ENCODE results near the gene MYL3.
A peak's percentile ranks its signal among the peaks of the same experiment; 100 is the strongest.

Gene MYL3

GRCh38 chr3:46884929-46885328, 21.7 kb upstream of the MYL3 start:
- Histone ChIP-seq H3K36me3 (ENCODE audit: insufficient read depth, low read length) (no peaks in the 10 kb centered on the region), H3K4me3 (ENCODE audit: low read length) (no peak overlapping the region), H3K4me1 (ENCODE audit: insufficient read depth, low read length) (peaks cover 14% of the 10 kb centered on the region), H2AFZ (ENCODE audit: low read depth, low read length) (no peak overlapping the region), H3K9me3 (ENCODE audit: low read length) (no peaks in the 10 kb centered on the region), H3K27me3 (ENCODE audit: insufficient read depth, low read length) (peaks cover 65% of the 10 kb centered on the region)

GRCh38 chr3:46884427-46884826, 21.2 kb upstream of the MYL3 start:
- no peak overlapping the region for H3K4me3 ChIP-seq (ENCODE audit: low read length)
- peaks cover 14% of the 10 kb centered on the region for H3K4me1 ChIP-seq (ENCODE audit: insufficient read depth, low read length)
- H3K9me3 ChIP-seq (ENCODE audit: low read length) = no peaks in the 10 kb centered on the region
- H2AFZ ChIP-seq (ENCODE audit: low read depth, low read length) = no peak overlapping the region
- H3K36me3 ChIP-seq (ENCODE audit: insufficient read depth, low read length) = no peaks in the 10 kb centered on the region
- H3K27me3 ChIP-seq (ENCODE audit: insufficient read depth, low read length) = peaks cover 65% of the 10 kb centered on the region

DNA sequence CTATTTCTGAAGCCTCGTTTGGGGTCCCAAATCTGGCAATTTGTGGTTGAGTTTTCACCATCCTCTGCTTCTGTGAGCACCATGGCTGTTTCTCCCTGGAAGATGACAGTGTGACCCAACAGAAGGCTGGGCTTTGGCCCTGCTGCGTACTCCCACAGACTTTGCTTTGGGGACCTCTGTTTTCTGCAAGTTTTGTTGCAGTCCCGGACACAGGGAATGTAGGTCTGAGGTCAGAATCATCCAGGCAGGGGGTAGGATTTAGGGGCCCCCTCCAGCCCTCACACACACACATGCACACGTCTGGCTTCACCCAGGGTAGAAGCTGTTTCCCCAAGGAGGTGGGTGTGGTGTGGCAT, 20.6 kb upstream of the MYL3 start:
- no peak overlapping the region for H2AFZ ChIP-seq (ENCODE audit: low read depth, low read length)
- H3K27me3 ChIP-seq (ENCODE audit: insufficient read depth, low read length) = peaks cover 59% of the 10 kb centered on the region
- no peaks in the 10 kb centered on the region for H3K9me3 ChIP-seq (ENCODE audit: low read length)
- peak overlapping the region; percentile 18 for H3K4me3 ChIP-seq (ENCODE audit: low read length)
- peaks cover 14% of the 10 kb centered on the region for H3K4me1 ChIP-seq (ENCODE audit: insufficient read depth, low read length)
- H3K36me3 ChIP-seq (ENCODE audit: insufficient read depth, low read length) = no peaks in the 10 kb centered on the region

GRCh38 chr3:46883054-46883829, 20.0 kb upstream of the MYL3 start:
- peaks cover 62% of the 10 kb centered on the region for H3K27me3 ChIP-seq (ENCODE audit: insufficient read depth, low read length)
- H3K9me3 ChIP-seq (ENCODE audit: low read length) = no peaks in the 10 kb centered on the region
- H2AFZ ChIP-seq (ENCODE audit: low read depth, low read length) = no peak overlapping the region
- H3K4me1 ChIP-seq (ENCODE audit: insufficient read depth, low read length) = peaks cover 14% of the 10 kb centered on the region
- H3K36me3 ChIP-seq (ENCODE audit: insufficient read depth, low read length) = no peaks in the 10 kb centered on the region
- peak overlapping the region; percentile 53 for H3K4me3 ChIP-seq (ENCODE audit: low read length)

DNA sequence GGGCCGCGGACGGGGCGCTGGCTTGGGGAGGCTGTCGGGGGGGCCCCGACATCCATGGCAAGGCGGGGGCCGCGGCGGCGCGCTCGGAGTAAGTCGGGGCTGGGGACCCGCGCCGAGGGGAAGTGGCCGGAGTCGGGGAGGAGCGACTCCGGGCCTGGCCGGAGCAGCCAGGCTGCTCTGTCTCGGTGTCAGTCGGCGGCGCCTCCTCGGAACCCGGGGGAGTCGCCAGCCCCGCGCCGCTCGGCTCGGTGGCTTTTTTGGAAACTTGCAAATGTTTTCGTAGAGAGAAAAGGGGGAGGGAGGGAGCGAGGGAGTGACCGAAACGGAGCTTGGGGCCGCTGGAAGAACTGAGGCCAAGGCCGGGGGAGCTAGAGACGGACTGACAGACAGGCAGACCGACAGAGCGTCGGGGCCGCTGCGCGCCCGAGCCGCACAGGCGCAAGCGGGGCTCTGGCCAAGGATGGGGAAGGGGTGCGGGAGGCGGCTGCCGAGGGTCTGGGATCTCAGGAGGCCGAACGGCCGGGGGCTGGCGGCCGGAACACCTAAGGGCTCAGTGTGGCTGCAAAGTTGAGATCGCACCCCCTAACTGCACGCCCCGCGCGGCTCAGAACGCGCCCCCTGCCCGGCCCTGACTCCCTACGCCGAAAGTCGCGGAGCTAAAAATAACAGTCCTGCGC, 19.3 kb upstream of the MYL3 start:
- Histone ChIP-seq H3K27me3 (ENCODE audit: insufficient read depth, low read length) (peaks cover 70% of the 10 kb centered on the region), H3K4me3 (ENCODE audit: low read length) (peak overlapping the region; percentile 53)

DNA sequence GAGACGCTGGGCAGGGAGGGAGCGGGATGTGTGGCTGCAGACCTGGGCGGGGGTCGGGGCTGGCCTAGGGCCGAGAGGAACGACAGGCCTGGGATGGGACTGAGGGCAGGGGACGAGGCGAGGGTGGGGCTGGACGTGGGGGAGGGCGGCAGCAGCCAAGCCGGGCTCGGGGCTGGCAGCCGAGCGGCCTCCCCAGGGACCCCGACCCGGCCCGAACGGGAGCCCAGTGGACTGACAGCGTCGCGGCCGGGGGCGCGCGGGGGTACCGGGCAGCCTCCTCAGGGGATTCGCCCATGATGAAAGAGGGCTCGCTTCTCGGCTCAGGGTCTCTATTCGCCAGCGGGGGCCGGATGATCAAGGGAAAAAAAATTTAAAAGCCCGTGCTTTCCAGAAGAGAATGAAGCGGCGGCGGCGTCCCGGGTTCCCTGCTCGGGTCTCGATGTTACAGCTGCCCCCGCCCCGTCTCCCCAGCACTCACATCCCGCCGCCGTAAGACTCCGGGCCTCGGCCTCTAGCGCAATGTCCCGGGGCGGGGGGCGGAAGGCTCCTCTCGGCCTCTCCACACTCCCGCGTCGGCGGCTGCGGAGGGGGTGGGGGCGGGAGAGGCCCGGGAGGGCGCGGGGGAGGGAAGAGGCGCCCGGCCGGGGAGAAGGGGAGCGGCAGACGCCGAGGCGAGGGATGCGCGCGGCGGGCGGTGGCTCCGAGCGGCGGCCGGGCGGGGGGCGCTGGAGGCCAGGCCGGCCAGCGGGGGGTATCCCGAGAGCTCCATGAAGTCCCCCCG, 18.5 kb upstream of the MYL3 start:
- Histone ChIP-seq H3K4me1 (ENCODE audit: insufficient read depth, low read length) (peaks cover 14% of the 10 kb centered on the region), H3K27me3 (ENCODE audit: insufficient read depth, low read length) (peaks cover 77% of the 10 kb centered on the region), H3K4me3 (ENCODE audit: low read length) (peak overlapping the region; percentile 53), H3K9me3 (ENCODE audit: low read length) (no peaks in the 10 kb centered on the region), H2AFZ (ENCODE audit: low read depth, low read length) (peak overlapping the region; percentile 74), H3K36me3 (ENCODE audit: insufficient read depth, low read length) (no peaks in the 10 kb centered on the region)

More for the DNA sequence above, 19.3 kb upstream of the MYL3 start:
- Histone ChIP-seq H3K36me3 (ENCODE audit: insufficient read depth, low read length) (no peaks in the 10 kb centered on the region), H2AFZ (ENCODE audit: low read depth, low read length) (peak overlapping the region; percentile 74), H3K9me3 (ENCODE audit: low read length) (no peaks in the 10 kb centered on the region), H3K4me1 (ENCODE audit: insufficient read depth, low read length) (peaks cover 14% of the 10 kb centered on the region)

DNA sequence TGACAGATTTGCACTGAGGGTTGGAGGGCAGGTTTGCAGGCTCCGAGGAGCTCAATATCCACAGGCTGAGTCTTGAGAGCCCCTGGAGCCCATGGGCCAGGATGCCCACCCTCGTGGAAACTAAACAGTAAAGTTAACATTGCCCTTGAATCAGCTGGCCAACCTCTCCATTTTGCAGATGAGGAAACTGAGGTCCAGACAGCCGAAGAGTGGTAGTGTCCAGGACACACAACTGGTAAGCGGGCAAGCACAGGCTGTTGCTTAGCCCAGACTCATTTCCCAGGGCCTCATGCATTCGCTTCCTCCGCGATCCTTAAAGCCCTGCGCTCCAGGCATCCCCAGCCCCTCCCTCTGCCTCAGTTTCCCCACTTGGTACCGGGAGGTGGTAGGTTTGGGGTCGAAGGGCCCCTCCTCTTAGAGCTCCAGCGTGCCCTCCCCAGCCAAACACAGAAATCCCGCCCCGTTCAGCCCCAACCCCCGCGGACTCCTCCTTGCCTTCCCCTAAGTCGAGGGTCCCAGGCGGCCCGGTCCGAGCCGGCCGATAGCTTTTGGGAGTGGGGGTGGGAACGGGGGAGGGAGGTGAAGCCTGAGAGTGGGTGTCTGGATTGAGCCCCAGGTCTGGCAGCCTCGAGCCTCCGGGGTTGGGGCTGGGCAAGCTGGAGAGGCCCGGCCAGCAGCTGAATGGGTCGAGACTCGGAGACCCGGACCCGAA, 17.8 kb upstream of the MYL3 start:
- H2AFZ ChIP-seq (ENCODE audit: low read depth, low read length) = peak overlapping the region; percentile 60
- H3K27me3 ChIP-seq (ENCODE audit: insufficient read depth, low read length) = peaks cover 75% of the 10 kb centered on the region
- H3K4me3 ChIP-seq (ENCODE audit: low read length) = no peak overlapping the region
- peaks cover 14% of the 10 kb centered on the region for H3K4me1 ChIP-seq (ENCODE audit: insufficient read depth, low read length)
- no peaks in the 10 kb centered on the region for H3K9me3 ChIP-seq (ENCODE audit: low read length)
- no peaks in the 10 kb centered on the region for H3K36me3 ChIP-seq (ENCODE audit: insufficient read depth, low read length)

DNA sequence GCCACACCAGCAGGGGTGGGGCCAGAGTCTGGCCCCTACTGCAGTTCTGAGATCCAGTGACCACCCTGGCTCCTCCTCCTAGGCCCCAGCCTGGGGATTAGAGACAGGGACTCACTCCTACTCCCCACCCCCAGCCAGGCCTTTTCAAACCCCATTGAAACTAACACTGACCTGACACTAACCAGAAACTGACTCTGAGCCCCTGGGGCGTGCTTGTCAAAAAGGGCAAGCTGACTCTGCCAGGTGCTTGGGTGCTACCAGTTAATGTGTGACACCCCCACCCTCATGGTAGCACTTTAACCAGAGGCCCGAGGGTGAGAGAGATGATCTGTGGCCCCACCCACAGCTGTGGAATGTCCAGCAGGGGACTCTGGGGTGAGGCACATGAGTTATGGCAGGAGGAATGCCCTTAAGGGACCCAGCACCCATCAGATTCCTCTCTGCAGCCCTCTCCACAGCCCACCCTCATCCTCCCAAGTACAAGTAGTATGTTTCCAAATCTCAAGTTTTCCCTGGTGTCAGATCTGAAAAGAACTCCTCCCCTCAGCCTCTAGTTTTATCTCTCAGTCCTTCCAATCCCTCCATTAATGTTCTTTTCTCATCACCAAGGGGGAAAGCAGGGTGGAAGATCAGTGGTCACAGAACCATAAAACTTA, 15.7 kb upstream of the MYL3 start:
- H3K9me3 ChIP-seq (ENCODE audit: low read length) = no peaks in the 10 kb centered on the region
- no peaks in the 10 kb centered on the region for H3K36me3 ChIP-seq (ENCODE audit: insufficient read depth, low read length)
- H3K4me1 ChIP-seq (ENCODE audit: insufficient read depth, low read length) = peaks cover 11% of the 10 kb centered on the region
- H3K27me3 ChIP-seq (ENCODE audit: insufficient read depth, low read length) = peaks cover 74% of the 10 kb centered on the region
- no peak overlapping the region for H3K4me3 ChIP-seq (ENCODE audit: low read length)
- no peak overlapping the region for H2AFZ ChIP-seq (ENCODE audit: low read depth, low read length)

- H3K4me1 ChIP-seq (ENCODE audit: insufficient read depth, low read length) = peaks cover 3% of the 10 kb centered on the region
- no peak within 1 kb of the TSS for H3K4me3 ChIP-seq (ENCODE audit: low read length)
- H3K9me3 ChIP-seq (ENCODE audit: low read length) = no peaks in the 10 kb centered on the region
- no peak within 1 kb of the TSS for H2AFZ ChIP-seq (ENCODE audit: low read depth, low read length)
- no peaks in the 10 kb centered on the region for H3K36me3 ChIP-seq (ENCODE audit: insufficient read depth, low read length)
- H3K27me3 ChIP-seq (ENCODE audit: insufficient read depth, low read length) = peaks cover 78% of the 10 kb centered on the region
Observed at GRCh38 chr3:46877406-46878125, 14.3 kb upstream of the MYL3 start, which contains the start of gene PTH1R. Gene PTH1R, plus strand, starts transcription at chr3:46877721. Its CDS starts 5,839 bp downstream, at chr3:46883560.

- no peaks in the 10 kb centered on the region for H3K36me3 ChIP-seq (ENCODE audit: insufficient read depth, low read length)
- H3K4me3 ChIP-seq (ENCODE audit: low read length) = no peak overlapping the region
- H3K4me1 ChIP-seq (ENCODE audit: insufficient read depth, low read length) = peaks cover 7% of the 10 kb centered on the region
- H3K9me3 ChIP-seq (ENCODE audit: low read length) = no peaks in the 10 kb centered on the region
- no peak overlapping the region for H2AFZ ChIP-seq (ENCODE audit: low read depth, low read length)
- peaks cover 74% of the 10 kb centered on the region for H3K27me3 ChIP-seq (ENCODE audit: insufficient read depth, low read length)
Observed at GRCh38 chr3:46876313-46877300, 13.4 kb upstream of the MYL3 start.

DNA sequence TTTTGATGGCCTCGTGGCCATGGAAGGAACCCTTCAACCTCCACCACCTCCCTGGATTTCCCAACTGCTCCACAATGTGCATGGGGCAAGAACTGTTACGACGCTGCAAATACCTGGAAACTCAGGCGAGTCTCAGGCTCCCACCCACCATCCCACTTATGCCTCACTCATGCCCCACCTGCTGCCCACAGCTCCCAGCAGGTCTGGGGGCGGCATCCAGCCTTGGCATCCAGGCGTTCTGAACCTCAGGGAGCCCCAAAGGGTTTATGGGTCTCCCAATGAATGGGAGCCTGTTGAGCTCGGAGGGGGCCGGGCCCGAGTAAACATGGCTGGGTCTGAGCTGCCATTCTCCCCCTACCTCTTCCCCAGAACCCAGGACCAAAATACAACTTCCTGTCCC, 12.3 kb upstream of the MYL3 start:
- peaks cover 7% of the 10 kb centered on the region for H3K4me1 ChIP-seq (ENCODE audit: insufficient read depth, low read length)
- no peak overlapping the region for H2AFZ ChIP-seq (ENCODE audit: low read depth, low read length)
- H3K9me3 ChIP-seq (ENCODE audit: low read length) = no peaks in the 10 kb centered on the region
- no peaks in the 10 kb centered on the region for H3K36me3 ChIP-seq (ENCODE audit: insufficient read depth, low read length)
- no peak overlapping the region for H3K4me3 ChIP-seq (ENCODE audit: low read length)
- peaks cover 67% of the 10 kb centered on the region for H3K27me3 ChIP-seq (ENCODE audit: insufficient read depth, low read length)

Data from neuron (in vitro differentiated cells).